Uterus (tissue), 2 donors: ENCODE measurements around the gene RAD51B.

Source experiments
- CTCF ChIP-seq, 4 experiments: fragments of 200-600 bp in 2 of 4; fragments of 450-650 bp in 2 of 4; sonication (generic) in 2 of 4; IDR thresholded peaks; one replicate each; pipeline ENCODE4 v1.5.1; 2016 to 2019; ENCODE audit warnings: antibody characterized with exemption in 4 of 4, mild to moderate bottlenecking in 2 of 4, moderate library complexity in 1 of 4
- POLR2A ChIP-seq, 2 donors: fragments of 450-650 bp; IDR thresholded peaks; one replicate each; pipeline ENCODE4 v1.6.1; 2016; ENCODE audit warnings: antibody characterized with exemption in 2 of 2, mild to moderate bottlenecking in 1 of 2, moderate library complexity in 1 of 2

DNA sequence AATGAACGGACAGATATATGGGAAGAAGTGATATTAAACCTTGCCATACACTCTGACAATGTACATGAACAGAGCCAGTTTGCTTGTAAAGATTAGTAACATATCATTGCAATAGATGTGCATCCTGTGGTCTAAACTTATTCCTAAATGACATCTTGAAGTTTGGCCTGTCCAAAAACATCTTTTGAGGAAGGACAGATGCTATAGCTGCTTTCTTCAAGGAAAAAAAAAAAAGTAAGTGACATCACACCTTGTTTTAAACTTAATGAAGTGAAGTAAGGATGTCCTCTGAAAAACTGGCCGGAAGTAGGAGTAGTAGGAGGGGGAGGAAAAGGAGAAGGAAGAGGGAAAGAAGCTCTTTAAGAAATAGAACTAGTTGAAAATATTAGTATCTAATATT, 132.8 kb downstream of the RAD51B start:
- no peak for TF ChIP-seq CTCF (IDR thresholded peaks at IDR 0.05)
- no peak for TF ChIP-seq POLR2A (IDR thresholded peaks at IDR 0.05)
